Epithelial cell of proximal tubule (primary cell): Measurements from ENCODE around the gene SANBR. TPM values are rescaled to one million over a fixed set of nuclear protein-coding genes. Genes with fewer than 3 reads are reported as not detected.

Experiments
- DNase-seq: peaks from one replicate; pipeline ENCODE4 v3.0.0-alpha.2; 2011; ENCODE audit warnings: low read depth
- H3K4me3 ChIP-seq: 2 replicates; pipeline ENCODE4 v1.5.1; 2011; ENCODE audit warnings: low read depth, mild to moderate bottlenecking, low read length
- CTCF ChIP-seq: conservative IDR thresholded peaks from 2 replicates; pipeline ENCODE4 v1.5.1; 2012; ENCODE audit warnings: low read depth, mild to moderate bottlenecking, low read length
- total RNA-seq: library from RNA; depleted of rRNA; stranded (reverse); fragments of >200 nt; gene quantifications from 2 replicates; pipeline ENCODE4 v1.2.3, GENCODE V29; 2015

Gene SANBR
- total RNA-seq, 1 donor from 2014 or later, result 6.3 TPM

GRCh38 chr2:61089797-61090196 is 24.1 kb downstream of the SANBR start:
- no peak overlapping the region for H3K4me3 ChIP-seq
- no peak for TF ChIP-seq CTCF
- no peak for DNase-seq

GRCh38 chr2:61090386-61090921 is 24.8 kb downstream of the SANBR start:
- TF ChIP-seq CTCF, result no peak
- no peak overlapping the region for H3K4me3 ChIP-seq
- DNase-seq, result no peak

- no peak overlapping the region for H3K4me3 ChIP-seq
- no peak for DNase-seq
- TF ChIP-seq CTCF, result no peak
Observed at GRCh38 chr2:61091485-61091884, 25.8 kb downstream of the SANBR start.

GRCh38 chr2:61096438-61096837 is 30.8 kb downstream of the SANBR start:
- no peak for DNase-seq
- H3K4me3 ChIP-seq, result no peak overlapping the region
- no peak for TF ChIP-seq CTCF

GRCh38 chr2:61100801-61101200 is 35.1 kb downstream of the SANBR start:
- DNase-seq, result no peak
- no peak overlapping the region for H3K4me3 ChIP-seq
- TF ChIP-seq CTCF, result no peak

- no peak for TF ChIP-seq CTCF
- DNase-seq, result no peak
- H3K4me3 ChIP-seq, result no peak overlapping the region
Observed at GRCh38 chr2:61109291-61109690, 43.6 kb downstream of the SANBR start.

- no peak for TF ChIP-seq CTCF
- DNase-seq, result no peak
- no peak overlapping the region for H3K4me3 ChIP-seq
Observed at GRCh38 chr2:61111708-61112107, 46.0 kb downstream of the SANBR start.
